HG03095 (cell line): ENCODE data around the gene GNAI3.
"Not testable (repeated sequence)": the region's sequence is repeated elsewhere in the genome, so short reads cannot be mapped to it uniquely, and the experiment has no call there.

Experiments
- ATAC-seq: cut with Tn5 transposase; IDR thresholded peaks from one replicate; pipeline ENCODE4 v1.9.1; 2021; ENCODE audit warnings: moderate library complexity; ENCODE audit not compliant: unreplicated experiment

GNAI3 gene

DNA sequence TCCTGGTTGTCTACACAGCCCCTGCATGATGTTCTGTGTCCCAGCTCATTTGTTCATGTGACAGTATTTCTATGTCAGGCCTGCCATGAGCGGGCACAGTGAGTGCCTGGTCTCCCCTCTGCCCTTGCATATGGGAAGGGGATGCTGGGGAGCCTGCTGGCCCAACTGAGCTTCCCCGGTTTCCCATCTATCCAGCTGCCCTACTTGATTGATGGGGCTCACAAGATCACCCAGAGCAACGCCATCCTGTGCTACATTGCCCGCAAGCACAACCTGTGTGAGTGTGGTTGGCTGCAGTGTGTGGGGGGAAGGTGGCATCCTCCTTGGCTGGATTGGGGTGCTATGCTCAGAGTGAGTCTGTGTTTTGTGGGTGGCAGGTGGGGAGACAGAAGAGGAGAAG is 109.0 kb downstream of the GNAI3 start:
- ATAC-seq = no peak

DNA sequence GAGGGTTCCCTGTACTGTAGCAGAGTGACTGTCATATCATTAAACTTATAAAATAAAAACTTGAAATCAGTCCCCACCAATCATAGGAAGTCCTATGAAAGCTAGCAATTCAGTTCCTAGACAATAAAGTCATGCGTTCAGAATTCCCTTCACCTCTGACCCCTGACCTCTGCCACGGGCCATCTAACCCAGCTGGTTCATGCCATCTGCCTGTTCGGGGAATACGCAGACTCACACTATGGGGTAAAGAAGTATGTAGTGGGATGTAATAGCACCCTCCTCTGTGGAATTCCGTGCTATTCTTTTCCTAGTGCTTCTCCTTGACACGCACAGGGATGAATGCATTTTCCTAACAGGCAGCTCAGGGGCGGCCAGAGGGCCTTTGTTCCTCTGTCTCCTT is 109.6 kb downstream of the GNAI3 start:
- ATAC-seq = no peak

DNA sequence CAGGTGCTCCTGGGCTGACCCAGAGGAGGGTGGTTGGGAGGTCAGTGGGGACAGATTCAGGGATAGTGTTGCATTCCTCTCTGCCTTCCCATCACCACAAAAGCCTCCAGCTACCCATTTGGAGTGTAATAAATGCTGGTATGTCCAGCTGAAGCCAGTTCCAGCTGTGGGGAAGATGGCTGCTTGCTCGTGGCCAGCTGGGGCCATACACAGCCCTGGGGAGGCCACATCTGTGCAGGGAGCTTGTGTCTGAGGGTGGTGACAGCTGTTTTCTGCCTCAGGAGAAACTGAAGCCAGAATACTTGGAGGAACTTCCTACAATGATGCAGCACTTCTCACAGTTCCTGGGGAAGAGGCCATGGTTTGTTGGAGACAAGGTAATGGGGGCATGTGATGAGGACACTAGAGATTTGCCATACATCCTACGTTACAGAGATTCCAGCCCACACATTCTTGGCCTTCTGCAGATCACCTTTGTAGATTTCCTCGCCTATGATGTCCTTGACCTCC is 110.2 kb downstream of the GNAI3 start:
- ATAC-seq = no peak

DNA sequence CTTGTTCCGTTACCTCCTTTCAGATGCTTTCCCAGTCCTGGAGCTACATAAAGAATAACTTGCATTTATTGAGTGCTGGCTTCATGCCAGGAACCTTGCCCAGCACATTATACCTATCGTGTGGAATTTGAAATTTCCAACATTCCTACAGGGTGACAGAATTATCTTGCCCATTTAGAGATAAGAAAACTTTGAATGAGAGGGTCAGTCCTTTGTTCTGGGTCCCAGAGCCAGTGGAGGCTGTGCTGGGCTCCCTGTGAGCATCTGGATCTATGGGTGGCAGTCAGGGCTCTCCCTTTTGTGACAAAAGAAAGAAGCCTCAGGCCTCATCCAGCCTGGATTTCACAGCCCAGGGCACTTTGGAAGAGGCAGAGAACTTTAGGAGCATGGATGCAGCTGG is 110.7 kb downstream of the GNAI3 start:
- no peak for ATAC-seq

DNA sequence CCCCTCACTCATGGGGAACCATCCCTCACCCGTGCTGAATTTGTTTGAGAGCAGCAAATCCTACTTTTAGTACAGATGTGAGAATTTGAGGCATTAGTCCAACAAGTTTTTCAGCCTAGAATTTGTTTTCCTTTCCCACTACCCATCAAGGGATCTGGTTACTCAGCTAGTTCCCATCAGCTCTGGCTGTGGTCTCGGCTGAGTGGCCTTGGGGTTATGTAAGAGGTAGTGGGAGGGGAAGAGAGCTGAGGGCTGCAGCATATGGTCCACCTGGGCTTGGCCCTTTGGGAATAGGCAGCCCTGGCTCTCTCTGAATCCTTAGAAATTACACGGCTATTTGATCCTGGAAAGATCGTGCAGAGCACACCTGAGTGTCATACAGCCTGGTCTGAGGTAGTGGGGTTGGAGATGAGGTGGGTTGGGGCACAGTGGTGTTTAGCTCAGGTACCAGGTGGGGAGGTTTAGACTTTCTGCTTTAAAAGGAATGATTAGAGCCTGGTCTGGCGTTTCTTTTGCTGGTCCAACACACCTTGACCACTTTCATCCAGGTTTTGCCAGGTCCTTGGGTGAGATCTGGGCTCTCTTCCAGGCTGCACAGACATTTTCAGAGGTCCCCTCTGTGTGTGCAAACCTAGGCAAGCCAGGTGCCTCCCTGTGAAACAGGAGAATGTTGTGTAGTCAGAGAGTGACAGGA is 111.7 kb downstream of the GNAI3 start:
- ATAC-seq = no peak

DNA sequence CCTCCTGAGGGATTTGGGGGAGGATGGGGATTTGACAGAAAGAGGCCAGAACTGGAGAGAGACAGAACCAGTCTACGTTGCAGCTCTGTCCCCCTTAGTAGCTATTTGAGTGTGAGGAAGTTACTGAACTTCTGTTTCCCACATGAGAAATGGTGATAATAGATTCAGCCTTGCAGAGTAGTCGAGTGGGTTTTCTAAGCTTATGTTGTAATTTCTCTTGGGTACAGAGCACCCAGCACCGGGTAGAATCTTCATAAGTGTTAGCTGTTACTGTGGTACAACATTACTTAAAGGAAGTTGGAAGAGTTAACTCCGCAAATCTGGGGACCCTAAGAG is 112.2 kb downstream of the GNAI3 start:
- not testable (repeated sequence) for ATAC-seq

DNA sequence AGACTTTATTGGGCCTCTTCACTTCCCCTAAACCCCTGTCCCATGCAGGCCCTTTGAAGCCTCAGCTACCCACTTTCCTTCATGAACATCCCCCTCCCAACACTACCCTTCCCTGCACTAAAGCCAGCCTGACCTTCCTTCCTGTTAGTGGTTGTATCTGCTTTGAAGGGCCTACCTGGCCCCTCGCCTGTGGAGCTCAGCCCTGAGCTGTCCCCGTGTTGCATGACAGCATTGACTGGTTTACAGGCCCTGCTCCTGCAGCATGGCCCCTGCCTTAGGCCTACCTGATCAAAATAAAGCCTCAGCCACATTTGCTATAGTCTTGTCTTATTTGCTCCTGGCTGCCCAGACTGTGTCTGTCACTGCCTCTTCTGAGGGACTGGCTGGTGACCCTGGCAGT is 113.0 kb downstream of the GNAI3 start:
- ATAC-seq = no peak

DNA sequence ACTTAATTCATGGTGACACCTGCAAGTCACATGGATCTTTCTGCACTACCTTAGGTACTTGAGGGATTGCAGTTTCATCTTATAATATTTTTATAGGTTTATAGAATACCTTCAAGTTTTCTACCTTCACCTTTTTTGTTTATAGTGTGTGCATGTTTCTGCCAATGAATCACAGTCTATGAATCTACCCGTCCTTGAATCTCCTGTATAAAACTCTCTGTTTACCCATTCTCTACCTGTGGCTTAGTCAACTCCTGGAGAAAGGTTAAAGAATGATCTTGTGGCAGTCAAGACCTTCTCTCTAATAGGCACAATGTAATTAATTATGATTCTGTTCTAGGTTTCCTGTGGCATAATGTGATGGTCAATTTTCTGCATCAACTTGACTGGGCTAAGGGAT is 116.3 kb downstream of the GNAI3 start:
- ATAC-seq = no peak

DNA sequence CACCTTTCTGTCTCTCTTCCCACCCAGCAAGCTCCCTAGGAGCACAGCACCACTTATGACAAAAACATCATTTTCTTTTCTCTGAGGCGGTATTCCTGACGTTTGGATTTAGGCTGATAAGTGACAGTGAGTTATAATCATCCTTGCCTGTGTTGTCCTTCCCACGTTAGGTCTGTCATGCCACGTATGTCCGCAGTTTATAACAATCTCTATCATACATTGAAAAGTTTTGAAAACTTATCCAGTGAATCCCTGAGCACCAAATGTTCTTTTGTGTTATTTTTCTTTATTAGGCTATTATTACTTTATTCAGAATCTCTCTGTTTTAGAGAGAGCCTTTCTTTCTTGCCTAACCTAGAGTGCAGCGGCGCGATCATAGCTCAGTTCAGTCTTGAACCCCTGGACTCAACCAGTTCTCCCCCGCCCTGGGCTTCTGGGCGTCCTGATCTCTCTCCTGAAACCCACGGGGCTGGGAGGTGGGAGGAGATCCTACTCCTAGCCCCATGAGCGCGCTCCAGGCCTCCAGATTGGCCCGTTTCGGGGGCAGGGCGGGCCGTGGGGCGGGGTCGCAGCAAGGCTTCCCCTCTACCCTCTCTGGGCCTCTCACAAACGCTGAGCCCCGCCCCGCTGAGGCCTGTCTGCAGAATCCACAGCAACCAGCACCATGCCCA is 119.2 kb downstream of the GNAI3 start, which contains the start of gene GSTM2:
GSTM2 (plus strand) TSS at position 606 of the 671 bp plus-strand sequence; CDS start at position 665, 59 bp downstream.
- peak; percentile 92 for ATAC-seq
